Measurements from ENCODE around the gene ZC3H12D. TPM values are rescaled to one million over a fixed set of nuclear protein-coding genes. Genes with fewer than 3 reads are reported as not detected.

ZC3H12D gene
- polyA plus RNA-seq, 3 donors, result 0.96 to 4.7 (median 1.2) TPM

- Histone ChIP-seq H3K4me2 (replicated peaks; ENCODE audit: extremely low read depth, low read length, poor library complexity, severe bottlenecking) (no peak overlapping the region), H3K9ac (ENCODE audit: insufficient read depth, low read length, poor library complexity, severe bottlenecking) (no peak overlapping the region), H3K4me1 (ENCODE audit: control insufficient read depth in 1 of 2, insufficient read depth in 2 of 2, low read length in 2 of 2) (no peaks in the 10 kb centered on the region), H3K36me3 (replicated peaks in 1 of 2; ENCODE audit: control insufficient read depth in 1 of 2, insufficient read depth in 2 of 2, low read length in 2 of 2) (peaks cover 22 to 47% of the 10 kb centered on the region in 2 donors), H4K20me1 (ENCODE audit: insufficient read depth, low read length) (no peaks in the 10 kb centered on the region), H3K27me3 (ENCODE audit: control insufficient read depth in 2 of 2, insufficient read depth in 2 of 2, low read length in 2 of 2) (no peaks in the 10 kb centered on the region), H3K79me2 (ENCODE audit: insufficient read depth, low read length) (no peaks in the 10 kb centered on the region), H3K9me3 (replicated peaks in 1 of 2; ENCODE audit: control insufficient read depth in 1 of 2, insufficient read depth in 1 of 2, low read length in 2 of 2) (no peaks in the 10 kb centered on the region), H2AFZ (ENCODE audit: insufficient read depth, low read depth, low read length, poor library complexity, severe bottlenecking) (no peak overlapping the region), H3K4me3 (replicated peaks in 1 of 3; ENCODE audit: low read depth in 2 of 3, low read length in 3 of 3) (no peak overlapping the region), H3K27ac (ENCODE audit: low read depth in 1 of 2, low read length in 2 of 2) (no peak overlapping the region)
- Mint-ChIP-seq H3K4me3 (no peak overlapping the region), H3K36me3 (peaks cover 32 to 41% of the 10 kb centered on the region in 2 donors), H3K9me3 (no peaks in the 10 kb centered on the region), H3K4me1 (peaks cover 3% of the 10 kb centered on the region), H3K27me3 (ENCODE audit: low read depth in 3 of 3) (peaks cover 0 to under 1% (median 0%) of the 10 kb centered on the region in 3 donors), H3K27ac (no peak overlapping the region)
- intact Hi-C loops (cut with micrococcal nuclease), result no loop called here
- DNase-seq, result no peak
- no CpG with 5 or more reads among the region's 3 CpGs for WGBS (ENCODE audit: insufficient coverage)
- no peak for TF ChIP-seq CTCF (IDR thresholded peaks at IDR 0.05)
These were observed 17.0 kb upstream of the ZC3H12D start for GRCh38 chr6:149501768-149502167.

GRCh38 chr6:149501201-149501600 lies 16.4 kb upstream of the ZC3H12D start:
- Histone ChIP-seq H3K4me2 (replicated peaks; ENCODE audit: extremely low read depth, low read length, poor library complexity, severe bottlenecking) (no peak overlapping the region), H3K27ac (ENCODE audit: low read depth in 1 of 2, low read length in 2 of 2) (no peak overlapping the region), H3K4me1 (ENCODE audit: control insufficient read depth in 1 of 2, insufficient read depth in 2 of 2, low read length in 2 of 2) (no peaks in the 10 kb centered on the region), H3K9ac (ENCODE audit: insufficient read depth, low read length, poor library complexity, severe bottlenecking) (no peak overlapping the region), H3K9me3 (replicated peaks in 1 of 2; ENCODE audit: control insufficient read depth in 1 of 2, insufficient read depth in 1 of 2, low read length in 2 of 2) (no peaks in the 10 kb centered on the region), H2AFZ (ENCODE audit: insufficient read depth, low read depth, low read length, poor library complexity, severe bottlenecking) (no peak overlapping the region), H3K4me3 (replicated peaks in 1 of 3; ENCODE audit: low read depth in 2 of 3, low read length in 3 of 3) (no peak overlapping the region), H3K27me3 (ENCODE audit: control insufficient read depth in 2 of 2, insufficient read depth in 2 of 2, low read length in 2 of 2) (no peaks in the 10 kb centered on the region), H3K36me3 (replicated peaks in 1 of 2; ENCODE audit: control insufficient read depth in 1 of 2, insufficient read depth in 2 of 2, low read length in 2 of 2) (peaks cover 22 to 41% of the 10 kb centered on the region in 2 donors), H4K20me1 (ENCODE audit: insufficient read depth, low read length) (no peaks in the 10 kb centered on the region), H3K79me2 (ENCODE audit: insufficient read depth, low read length) (no peaks in the 10 kb centered on the region)
- Mint-ChIP-seq H3K36me3 (peaks cover 34 to 38% of the 10 kb centered on the region in 2 donors), H3K9me3 (no peaks in the 10 kb centered on the region), H3K4me1 (peaks cover 3% of the 10 kb centered on the region), H3K4me3 (no peak overlapping the region), H3K27ac (no peak overlapping the region), H3K27me3 (ENCODE audit: low read depth in 3 of 3) (peaks cover 0 to 1% (median 0%) of the 10 kb centered on the region in 3 donors)
- intact Hi-C loops (cut with micrococcal nuclease), result no loop called here
- no peak for DNase-seq
- WGBS (ENCODE audit: insufficient coverage), result no CpG with 5 or more reads among the region's 1 CpG
- no peak for TF ChIP-seq CTCF (IDR thresholded peaks at IDR 0.05)
